Measurements from ENCODE around the gene BCAN.

BCAN gene

DNA sequence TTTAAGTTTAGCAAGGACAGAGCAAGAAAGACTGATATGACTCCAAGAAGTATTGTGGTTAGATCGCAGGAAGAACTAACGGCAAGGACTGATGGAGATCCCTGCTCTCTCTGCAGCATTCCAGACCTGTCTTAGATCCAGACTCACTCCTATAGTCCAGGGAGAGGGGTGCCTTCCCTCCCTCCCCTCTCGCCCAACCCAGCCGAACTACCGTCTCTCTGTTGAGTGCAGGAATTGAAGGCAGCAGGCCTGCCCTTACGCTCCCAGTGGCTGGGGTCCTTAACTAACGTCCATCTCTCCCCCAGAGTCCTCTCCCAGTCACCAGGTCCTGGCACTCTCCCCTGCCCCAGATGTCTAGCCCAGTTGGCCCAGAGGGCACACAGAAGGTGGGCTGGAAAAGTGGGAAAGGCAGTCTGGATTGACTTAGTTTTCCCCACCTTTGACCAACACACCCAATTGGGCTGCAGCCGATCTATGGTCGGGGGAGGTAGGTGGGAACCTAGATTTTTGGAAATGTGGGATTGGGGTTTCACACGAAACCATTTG, 62.3 kb downstream of the BCAN start:
- DNase-seq = peak; percentile 33

DNA sequence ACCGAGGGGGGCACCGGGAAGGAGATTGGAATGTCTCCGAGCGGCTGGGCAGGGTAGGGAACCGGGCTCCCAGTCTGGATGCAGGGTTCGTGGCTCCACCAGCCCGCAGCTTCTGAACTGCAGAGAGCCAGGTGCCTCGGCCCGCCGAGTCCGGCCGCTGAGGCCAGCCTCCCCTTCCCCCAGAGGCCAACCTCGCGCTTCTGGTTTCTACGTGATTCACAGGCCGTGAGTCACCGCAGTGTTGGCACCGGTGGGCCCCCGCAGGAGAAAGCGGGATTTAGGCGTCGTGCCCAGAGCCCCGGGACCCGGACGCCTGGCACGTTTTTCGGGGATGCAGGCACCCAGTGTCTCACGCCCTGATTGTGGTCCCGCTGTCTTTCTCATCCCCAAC, 63.0 kb downstream of the BCAN start:
- peak; percentile 65 for DNase-seq

DNA sequence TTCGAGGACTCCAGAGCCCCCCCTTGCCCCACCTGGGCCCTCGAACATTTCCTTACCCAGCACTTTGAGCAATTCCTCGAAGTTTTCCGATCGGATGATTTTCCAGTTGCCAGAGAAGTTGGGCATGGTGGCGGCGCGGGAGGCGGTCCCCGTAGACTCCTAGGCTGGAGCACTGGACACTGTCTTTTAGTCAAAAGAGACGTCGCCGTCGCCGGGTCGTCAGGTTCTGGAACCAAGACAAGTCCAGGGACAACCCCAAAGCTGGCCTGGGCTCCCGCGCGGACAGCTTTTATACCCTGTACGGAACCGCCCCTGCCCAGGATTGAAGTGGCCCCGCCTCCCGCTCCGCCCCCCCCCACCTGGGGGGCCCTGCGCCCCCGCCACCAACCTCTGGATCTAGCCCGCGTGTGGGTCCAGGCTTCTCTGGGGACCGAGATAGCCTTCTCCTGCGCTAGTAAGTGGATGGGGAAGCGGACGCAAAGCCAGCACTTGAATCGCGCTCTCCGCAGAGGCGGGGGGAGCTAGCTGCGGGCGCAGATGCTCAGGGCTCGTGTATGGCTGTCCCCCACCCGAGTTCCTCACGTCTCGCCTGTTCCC, 63.5 kb downstream of the BCAN start, which contains the start of gene CRABP2:
Gene CRABP2 (minus strand): TSS at position 263 of the 597 bp plus-strand sequence. CDS start 137 bp downstream, at position 126.
- DNase-seq = no peak

DNA sequence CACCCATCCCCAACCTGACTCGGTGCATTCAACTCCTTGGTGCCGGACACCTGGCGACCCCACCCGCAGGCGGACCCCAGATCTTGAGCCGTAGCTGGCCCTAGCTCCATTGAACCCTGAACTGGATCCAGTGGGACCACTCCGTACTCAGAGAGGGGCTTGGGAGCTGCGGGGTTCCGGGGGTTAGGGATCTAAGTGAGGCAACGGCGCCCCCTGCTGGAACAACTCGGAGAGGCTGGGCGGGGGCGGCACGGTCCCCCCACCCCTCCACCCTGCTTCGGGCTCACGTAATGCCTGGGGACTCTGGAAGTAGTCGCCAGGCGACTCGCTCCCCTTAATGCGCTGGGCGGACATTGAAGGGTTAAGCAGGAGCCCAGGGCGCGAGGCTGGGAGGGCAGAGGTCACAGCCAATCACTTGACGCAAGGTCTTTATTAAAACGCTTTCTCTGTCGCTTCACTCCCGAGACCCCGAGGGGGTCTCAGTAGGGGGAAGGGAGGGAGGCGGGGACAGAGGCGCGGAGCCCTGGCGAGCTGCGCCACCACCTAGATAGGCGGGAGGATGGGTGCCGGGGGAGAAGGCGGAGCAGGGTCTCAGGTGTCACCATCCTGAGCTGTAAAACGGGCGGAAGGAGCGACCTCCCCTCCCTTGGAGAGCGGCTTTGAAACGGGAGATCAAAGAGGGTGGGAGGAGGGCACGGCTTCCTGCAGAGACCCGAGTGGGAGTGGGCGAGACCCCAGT, 64.2 kb downstream of the BCAN start:
- peak; percentile 91 for DNase-seq

DNA sequence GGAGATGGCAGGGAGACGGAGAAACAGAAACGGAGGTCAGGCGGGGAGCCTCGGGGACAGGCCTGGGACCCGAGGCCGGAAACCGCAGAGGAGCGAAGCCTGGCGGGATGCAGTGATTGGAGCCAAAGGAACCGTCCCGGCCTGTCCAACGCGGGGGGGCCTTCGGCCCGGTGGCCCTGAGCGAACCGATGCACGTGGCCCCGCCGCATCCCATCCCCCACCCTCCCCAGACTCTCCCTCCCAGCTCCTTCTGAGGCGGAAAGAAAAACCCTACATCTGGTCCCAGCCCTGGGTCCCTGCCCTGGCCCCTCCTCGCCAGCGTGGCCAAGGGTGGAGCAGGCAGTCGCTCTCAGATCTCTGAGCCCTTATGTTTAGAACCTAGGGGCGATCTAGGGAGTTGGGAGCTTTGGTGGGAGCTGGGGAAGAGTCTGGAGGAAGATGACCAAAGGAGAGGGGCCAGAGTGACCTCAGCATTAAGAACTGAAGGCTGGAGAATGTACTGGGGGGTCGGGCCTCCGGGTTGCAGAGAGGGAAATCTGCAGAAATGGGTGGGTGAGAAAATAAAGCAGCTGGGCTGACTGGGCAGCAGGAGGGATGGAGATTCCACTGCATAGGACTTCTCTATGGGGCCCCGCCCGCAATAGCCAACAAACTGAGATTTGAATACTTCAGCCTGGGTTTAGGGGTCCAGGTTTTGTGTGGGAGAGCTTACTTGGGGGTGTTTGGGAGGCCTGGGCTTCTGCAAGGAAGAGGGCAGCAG, 64.9 kb downstream of the BCAN start:
- peak; percentile 94 for DNase-seq

DNA sequence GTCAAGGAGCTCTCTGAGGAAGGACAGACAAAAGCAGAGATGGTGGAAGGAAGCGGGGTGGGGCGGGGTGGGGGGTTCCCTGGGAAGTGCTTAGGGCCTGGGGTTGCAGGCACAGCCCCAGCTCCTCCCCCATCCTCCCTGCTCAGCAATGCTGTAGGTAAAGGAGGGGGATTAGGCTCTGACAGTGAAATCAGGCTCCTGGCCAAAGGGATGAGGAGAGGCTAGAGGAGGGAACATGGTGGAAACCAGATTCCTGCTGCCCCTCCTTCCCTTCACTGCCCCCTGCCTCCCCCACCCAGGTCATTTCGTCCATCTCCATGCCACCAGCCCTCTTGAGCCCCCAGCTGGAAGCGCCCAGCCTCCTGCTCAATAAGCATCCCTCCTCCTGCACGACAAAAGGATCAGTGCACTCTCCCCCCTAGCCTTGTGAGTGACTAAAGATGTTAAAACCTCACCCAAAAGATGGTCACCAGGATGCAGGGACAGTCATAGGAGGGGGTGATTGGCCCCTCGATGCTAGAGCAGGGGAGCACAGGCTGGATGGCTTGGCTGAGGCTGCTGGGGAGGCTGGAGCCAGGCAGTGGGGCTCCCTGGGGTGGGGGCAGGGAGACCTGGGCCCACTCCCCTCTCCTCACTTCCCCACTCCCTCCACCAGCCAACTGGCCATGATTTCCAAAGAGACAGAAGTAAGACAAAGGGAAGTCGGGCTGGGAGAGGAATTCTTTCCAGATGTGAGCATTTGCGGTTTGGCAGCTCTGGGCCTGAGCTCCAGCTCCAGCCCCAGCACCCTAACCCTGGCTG, 65.7 kb downstream of the BCAN start:
- peak; percentile 85 for DNase-seq

DNA sequence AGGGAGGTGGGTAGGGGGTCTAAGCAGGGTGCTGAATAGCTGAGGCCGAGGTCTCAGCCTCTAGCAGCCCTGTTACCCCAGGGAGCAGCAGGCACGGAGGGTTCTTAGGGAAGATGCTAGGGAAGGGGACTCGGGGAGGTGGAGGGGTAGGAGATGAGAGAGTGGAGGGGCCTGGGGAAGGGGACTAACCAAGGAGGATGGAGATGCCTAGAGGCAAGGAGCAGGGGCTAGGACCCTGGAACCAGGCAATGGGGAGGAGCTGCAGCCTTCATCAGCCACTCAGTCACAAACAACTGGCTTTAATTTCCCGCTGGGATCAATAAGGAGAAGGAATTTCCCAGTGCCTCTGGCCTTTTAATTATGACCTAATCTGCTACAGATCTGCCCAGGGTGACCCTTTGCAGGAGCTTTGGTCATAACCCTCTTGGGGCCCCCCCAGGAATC, 66.3 kb downstream of the BCAN start:
- DNase-seq = no peak

DNA sequence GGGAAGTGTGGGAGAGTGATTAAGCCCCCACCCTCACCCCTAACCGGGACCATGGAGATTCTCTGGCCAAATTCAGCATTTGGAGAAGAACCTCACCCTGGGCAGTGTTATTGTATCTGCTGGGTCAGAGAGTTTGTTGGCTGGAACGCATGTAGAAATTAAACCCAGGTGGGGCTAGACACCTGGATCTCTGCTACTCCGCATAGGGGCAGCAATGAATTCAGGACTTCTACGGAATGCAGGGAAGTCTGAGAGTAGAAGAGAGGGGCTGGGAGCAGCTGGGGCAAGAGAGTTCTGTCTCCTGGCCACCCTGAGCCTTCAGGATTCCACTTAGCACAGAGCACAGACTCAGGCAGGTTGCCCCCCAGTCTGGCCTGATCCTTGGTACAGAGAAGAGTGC, 67.1 kb downstream of the BCAN start:
- DNase-seq = no peak
